K562 (cell line): ENCODE results near the gene SHANK1.

Source experiments
- CHD4 ChIP-seq: fragments of 200-600 bp; sonication (generic); IDR thresholded peaks from 3 replicates; pipeline ENCODE4 v1.6.1; 2012; ENCODE audit warnings: low read depth, mild to moderate bottlenecking, mixed read lengths, low read length, inconsistent platforms; ENCODE audit not compliant: insufficient read depth, insufficient replicate concordance, poor library complexity, severe bottlenecking
- EP300 ChIP-seq: IDR thresholded peaks from 2 replicates; pipeline ENCODE4 v1.6.1; 2012; ENCODE audit warnings: low read length, improper control_type of control experiment
- GABPB1 ChIP-seq: sonication (generic); formaldehyde crosslinking; IDR thresholded peaks from 2 replicates; pipeline ENCODE4 v1.8.0; 2022; ENCODE audit warnings: mild to moderate bottlenecking, missing genetic modification reagents
- HDAC2 ChIP-seq: fragments of 450-650 bp; IDR thresholded peaks from 2 replicates; pipeline ENCODE4 v1.6.1; 2016; ENCODE audit warnings: mild to moderate bottlenecking
- HMGXB4 ChIP-seq: sonication (generic); formaldehyde crosslinking; IDR thresholded peaks from 2 replicates; pipeline ENCODE4 v1.8.1; 2023; ENCODE audit warnings: mild to moderate bottlenecking, missing genetic modification reagents
- NFYB ChIP-seq: IDR thresholded peaks from 2 replicates; pipeline ENCODE4 v1.6.1; 2011; ENCODE audit warnings: mild to moderate bottlenecking, moderate library complexity; ENCODE audit not compliant: insufficient read length; ENCODE audit errors: extremely low read depth
- POLR2A ChIP-seq: fragments of 450-650 bp; conservative IDR thresholded peaks from 2 replicates; pipeline ENCODE4 v1.6.1; 2016
- TEAD4 ChIP-seq, 2 experiments: sonication (generic) in 1 of 2; formaldehyde crosslinking in 1 of 2; IDR thresholded peaks; 2 replicates each; pipeline versions ENCODE4 v1.6.1 to v1.8.0; 2012 to 2022; ENCODE audit warnings: borderline replicate concordance in 1 of 2, inconsistent platforms in 1 of 2, low read length in 1 of 2, mild to moderate bottlenecking in 1 of 2, missing genetic modification reagents in 1 of 2
- ZNF436 ChIP-seq: fragments of 250-450, 450-650 bp; sonication (Bioruptor Pico); formaldehyde crosslinking; IDR thresholded peaks from 2 replicates; pipeline ENCODE4 v1.7.0; 2020; ENCODE audit warnings: mild to moderate bottlenecking

DNA sequence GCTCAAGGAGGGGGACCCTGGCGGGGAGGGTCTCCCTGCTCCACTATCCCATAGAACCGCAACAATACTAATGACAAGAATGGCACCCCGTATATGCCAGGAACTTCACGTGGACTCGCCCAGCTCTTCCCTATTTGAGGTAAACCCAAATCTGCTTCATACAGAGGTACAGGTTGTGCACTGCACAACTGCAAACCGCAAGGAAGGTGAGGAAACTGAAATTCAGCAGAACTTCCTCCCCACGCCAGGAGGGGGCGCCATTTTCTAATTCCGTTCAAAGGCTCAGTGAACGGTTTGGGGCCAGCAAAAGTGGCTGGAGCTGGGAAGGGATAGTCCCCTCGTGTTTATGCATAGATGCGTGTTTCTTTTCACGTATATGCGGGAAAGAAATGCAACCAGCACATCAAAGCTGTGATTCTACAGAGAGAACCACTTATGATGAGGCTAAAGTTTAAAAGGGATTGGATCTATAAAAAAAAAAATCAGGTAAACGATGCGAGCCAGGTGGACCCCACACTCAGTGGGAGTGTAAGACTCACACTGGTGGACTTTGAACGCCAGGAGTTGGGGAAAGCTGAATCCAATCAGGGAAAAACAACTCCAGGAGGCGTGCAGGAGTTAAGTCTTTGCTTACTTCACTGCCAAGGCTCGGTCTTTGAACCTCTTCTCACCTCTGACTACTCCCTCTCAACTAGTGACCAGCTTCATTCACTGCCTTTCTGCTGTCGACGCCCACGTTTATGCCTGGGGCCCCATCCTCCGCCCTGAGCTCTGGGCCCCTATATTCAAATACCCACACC is 50.1 kb downstream of the SHANK1 start:
- TF ChIP-seq TEAD4 (IDR thresholded peaks at IDR 0.05; ENCODE audit: low read length) (no peak), TEAD4 (CRISPR knock-in tag; IDR thresholded peaks at IDR 0.05; ENCODE audit: borderline replicate concordance) (no peak), NFYB (no peak), EP300 (no peak), HMGXB4 (CRISPR knock-in tag) (no peak), HDAC2 (peak; percentile 43; the same call in 1 of the 2 replicates), POLR2A (no peak), GABPB1 (no peak), CHD4 (no peak), ZNF436 (no peak)
